ENCODE data around the gene RNF145.
"Not testable (repeated sequence)": the region's sequence is repeated elsewhere in the genome, so short reads cannot be mapped to it uniquely, and the experiment has no call there.

RNF145 gene

GRCh38 chr5:159209438-159210209 lies at the start of gene RNF145:
RNF145 (minus strand) TSS chr5:159209553; CDS start chr5:159203617, 5,936 bp downstream.
- DNase-seq: peak; percentile 90

GRCh38 chr5:159258361-159258760 lies 49.0 kb upstream of the RNF145 start:
- no peak for DNase-seq

GRCh38 chr5:159257629-159258283 lies 48.4 kb upstream of the RNF145 start:
- DNase-seq: no peak

- no peak for DNase-seq
Observed at GRCh38 chr5:159257007-159257406, 47.7 kb upstream of the RNF145 start.

- no peak for DNase-seq
Observed at GRCh38 chr5:159252195-159252594, 42.8 kb upstream of the RNF145 start.

- DNase-seq: peak; percentile 24
Observed at GRCh38 chr5:159249158-159249557, 39.8 kb upstream of the RNF145 start.

- DNase-seq: no peak
Observed at GRCh38 chr5:159244890-159245289, 35.5 kb upstream of the RNF145 start.

- DNase-seq: no peak
Observed at GRCh38 chr5:159244163-159244562, 34.8 kb upstream of the RNF145 start.

GRCh38 chr5:159243385-159243784 lies 34.0 kb upstream of the RNF145 start:
- no peak for DNase-seq

- no peak for DNase-seq
Observed at GRCh38 chr5:159242656-159243055, 33.3 kb upstream of the RNF145 start.

GRCh38 chr5:159241946-159242552 lies 32.7 kb upstream of the RNF145 start:
- peak; percentile 11 for DNase-seq

- DNase-seq: no peak
Observed at GRCh38 chr5:159240301-159240870, 31.0 kb upstream of the RNF145 start.

- not testable (repeated sequence) for DNase-seq
Observed at GRCh38 chr5:159235871-159236520, 26.6 kb upstream of the RNF145 start.

GRCh38 chr5:159231167-159231566 lies 21.8 kb upstream of the RNF145 start:
- no peak for DNase-seq

- DNase-seq: no peak
Observed at GRCh38 chr5:159230657-159231056, 21.3 kb upstream of the RNF145 start.

GRCh38 chr5:159228097-159228496 lies 18.7 kb upstream of the RNF145 start:
- DNase-seq: not testable (repeated sequence)

GRCh38 chr5:159227452-159227851 lies 18.1 kb upstream of the RNF145 start:
- no peak for DNase-seq

- no peak for DNase-seq
Observed at GRCh38 chr5:159226451-159226850, 17.1 kb upstream of the RNF145 start.

- no peak for DNase-seq
Observed at GRCh38 chr5:159224471-159224870, 15.1 kb upstream of the RNF145 start.

- DNase-seq: no peak
Observed at GRCh38 chr5:159223469-159223868, 14.1 kb upstream of the RNF145 start.

- no peak for DNase-seq
Observed at GRCh38 chr5:159220206-159220605, 10.9 kb upstream of the RNF145 start.

GRCh38 chr5:159218595-159219023 lies 9.3 kb upstream of the RNF145 start:
- no peak for DNase-seq

GRCh38 chr5:159217236-159217635 lies 7.9 kb upstream of the RNF145 start:
- DNase-seq: no peak
